ENCODE measurements around the gene GPR176. TPM values are rescaled to one million over a fixed set of nuclear protein-coding genes. Genes with fewer than 3 reads are reported as not detected.

Gene GPR176
- total RNA-seq, 4 donors from 2014 or later: 1.7 to 8.4 (median 5.4) TPM

DNA sequence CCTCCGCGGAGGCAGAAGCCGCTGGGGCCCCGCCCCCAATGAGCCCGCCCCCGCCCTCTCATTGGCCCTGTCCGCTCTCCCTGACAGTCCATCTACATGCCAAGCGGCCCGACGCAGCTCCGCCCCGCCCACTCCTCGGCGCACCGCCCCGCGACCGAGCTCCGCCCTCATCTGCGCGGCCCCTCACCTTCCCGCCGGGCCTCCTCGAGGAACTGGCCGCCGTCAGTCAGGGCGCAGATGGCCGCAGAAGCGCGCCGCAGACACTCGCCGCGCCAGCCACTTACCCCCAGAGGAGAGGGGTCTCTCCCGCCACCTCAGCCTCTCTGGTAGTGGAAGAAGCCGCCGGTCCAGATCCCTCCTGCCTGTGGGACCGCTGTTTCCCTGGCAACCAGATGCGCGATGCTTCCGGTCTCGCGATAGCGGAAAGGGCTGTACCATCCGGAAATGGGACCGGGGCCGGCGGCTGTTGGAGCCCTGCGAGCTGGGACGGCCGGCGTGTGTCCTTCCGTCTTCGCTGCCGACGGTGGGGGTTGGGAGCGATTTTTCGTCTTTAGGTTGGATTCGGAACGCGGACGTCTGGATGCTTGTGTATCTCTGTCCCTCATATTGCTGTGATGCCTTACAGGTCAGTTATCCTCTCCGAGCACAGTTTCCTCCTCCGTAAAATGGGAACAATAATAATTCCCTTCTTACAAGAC is 137.5 kb downstream of the GPR176 start, which contains the start of gene FSIP1:
Gene FSIP1 (minus strand): TSS at position 401 of the 698 bp plus-strand sequence. CDS start 6,317 bp downstream, outside the sequence.
- Histone ChIP-seq H3K9me3 (no peaks in the 10 kb centered on the region), H3K27ac (replicated peaks in 1 of 4) (peak within 1 kb of the TSS; percentile 72 to 90 (median 84)), H3K36me3 (no peaks in the 10 kb centered on the region), H3K27me3 (no peaks in the 10 kb centered on the region), H3K4me1 (peaks cover 13 to 58% (median 49%) of the 10 kb centered on the region in 4 donors), H3K4me3 (peak within 1 kb of the TSS; percentile 68 to 79 (median 76))
- 0% methylated on average over 21 of the region's 64 CpGs for WGBS
- peak; percentile 99 for DNase-seq (ENCODE audit: extremely low spot score)
- TF ChIP-seq, protein P1, sequence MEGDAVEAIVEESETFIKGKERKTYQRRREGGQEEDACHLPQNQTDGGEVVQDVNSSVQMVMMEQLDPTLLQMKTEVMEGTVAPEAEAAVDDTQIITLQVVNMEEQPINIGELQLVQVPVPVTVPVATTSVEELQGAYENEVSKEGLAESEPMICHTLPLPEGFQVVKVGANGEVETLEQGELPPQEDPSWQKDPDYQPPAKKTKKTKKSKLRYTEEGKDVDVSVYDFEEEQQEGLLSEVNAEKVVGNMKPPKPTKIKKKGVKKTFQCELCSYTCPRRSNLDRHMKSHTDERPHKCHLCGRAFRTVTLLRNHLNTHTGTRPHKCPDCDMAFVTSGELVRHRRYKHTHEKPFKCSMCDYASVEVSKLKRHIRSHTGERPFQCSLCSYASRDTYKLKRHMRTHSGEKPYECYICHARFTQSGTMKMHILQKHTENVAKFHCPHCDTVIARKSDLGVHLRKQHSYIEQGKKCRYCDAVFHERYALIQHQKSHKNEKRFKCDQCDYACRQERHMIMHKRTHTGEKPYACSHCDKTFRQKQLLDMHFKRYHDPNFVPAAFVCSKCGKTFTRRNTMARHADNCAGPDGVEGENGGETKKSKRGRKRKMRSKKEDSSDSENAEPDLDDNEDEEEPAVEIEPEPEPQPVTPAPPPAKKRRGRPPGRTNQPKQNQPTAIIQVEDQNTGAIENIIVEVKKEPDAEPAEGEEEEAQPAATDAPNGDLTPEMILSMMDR (IDR thresholded peaks at IDR 0.05): no peak
- TF ChIP-seq POLR2A (IDR thresholded peaks at IDR 0.05; ENCODE audit: low read depth) (no peak), EP300 (IDR thresholded peaks at IDR 0.05) (no peak), POLR2AphosphoS5 (IDR thresholded peaks at IDR 0.05) (peak; percentile 86 to 87)
- intact Hi-C loops (cut with DNase I): no loop called here

DNA sequence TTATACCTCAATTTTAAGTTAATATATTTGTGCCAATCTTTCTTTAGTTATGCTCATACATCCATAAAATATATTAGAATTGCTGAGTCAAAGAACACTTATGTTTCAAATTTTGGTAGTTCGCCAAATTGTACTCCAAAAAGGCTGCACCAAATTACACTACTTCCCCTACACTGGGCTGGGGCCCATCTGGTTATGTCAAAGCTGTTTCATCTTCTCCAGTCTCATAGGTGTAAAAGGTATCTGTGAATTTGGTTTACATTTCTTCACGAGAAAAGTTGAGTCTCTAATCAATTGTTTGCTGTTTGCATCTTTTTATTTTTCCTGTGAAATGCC is 138.1 kb downstream of the GPR176 start:
- TF ChIP-seq POLR2AphosphoS5 (IDR thresholded peaks at IDR 0.05) (no peak), EP300 (IDR thresholded peaks at IDR 0.05) (no peak), POLR2A (IDR thresholded peaks at IDR 0.05; ENCODE audit: low read depth) (no peak)
- TF ChIP-seq, protein P1 (IDR thresholded peaks at IDR 0.05): no peak
- Histone ChIP-seq H3K4me3 (peak overlapping the region; percentile 68 to 79 (median 76)), H3K27me3 (no peaks in the 10 kb centered on the region), H3K9me3 (no peaks in the 10 kb centered on the region), H3K27ac (replicated peaks in 1 of 4) (peak overlapping the region; percentile 72 to 90 (median 84)), H3K36me3 (no peaks in the 10 kb centered on the region), H3K4me1 (peaks cover 13 to 53% (median 45%) of the 10 kb centered on the region in 4 donors)
- no peak for DNase-seq (ENCODE audit: extremely low spot score)
- intact Hi-C loops (cut with DNase I): no loop called here
- 58% methylated on average over 2 of the region's 2 CpGs for WGBS

DNA sequence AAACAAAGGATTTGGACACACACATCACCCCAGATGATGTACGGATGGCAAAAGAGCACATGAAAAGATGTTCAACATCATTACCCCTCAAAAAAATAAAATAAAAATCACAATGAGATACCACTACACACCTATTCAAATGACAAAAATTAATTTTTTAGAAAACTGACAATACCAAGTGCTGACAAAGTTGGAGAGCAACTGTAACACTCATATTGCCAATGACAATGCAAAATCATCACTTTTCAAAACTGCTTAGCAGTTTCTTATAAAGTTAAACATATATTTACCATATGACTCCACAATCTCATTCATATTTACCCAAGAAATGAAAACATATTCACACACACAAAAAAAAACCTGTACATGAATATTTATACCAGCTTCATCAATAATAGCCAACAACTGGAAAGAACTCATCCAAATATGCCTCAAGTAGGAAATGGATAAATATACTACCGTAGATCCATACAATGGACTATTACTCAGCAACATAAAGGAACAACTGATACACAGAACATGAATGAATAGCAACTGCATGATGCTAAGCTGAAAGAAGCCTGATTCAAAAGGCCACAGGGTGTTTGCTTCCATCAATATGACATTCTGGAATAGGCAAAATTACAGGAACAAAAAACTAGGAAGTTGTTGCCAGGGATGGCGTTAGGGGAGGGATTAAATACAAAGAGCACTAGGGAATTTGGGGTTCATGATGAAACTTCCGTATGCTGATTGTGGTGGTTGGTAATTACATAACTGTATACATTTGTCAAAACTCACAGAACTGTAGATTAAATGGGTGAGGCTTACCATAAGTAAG is 138.7 kb downstream of the GPR176 start:
- Histone ChIP-seq H3K27me3 (no peaks in the 10 kb centered on the region), H3K27ac (replicated peaks in 1 of 4) (peak overlapping the region in 3 of 4 donors; percentile 72 to 90 (median 86)), H3K36me3 (no peaks in the 10 kb centered on the region), H3K9me3 (no peaks in the 10 kb centered on the region), H3K4me1 (peaks cover 13 to 47% (median 39%) of the 10 kb centered on the region in 4 donors), H3K4me3 (peak overlapping the region in 1 of 4 donors; percentile 79)
- 88% methylated on average over 4 of the region's 4 CpGs for WGBS
- no peak for TF ChIP-seq POLR2A (IDR thresholded peaks at IDR 0.05; ENCODE audit: low read depth)
- DNase-seq (ENCODE audit: extremely low spot score): no peak
- intact Hi-C loops (cut with DNase I): no loop called here

DNA sequence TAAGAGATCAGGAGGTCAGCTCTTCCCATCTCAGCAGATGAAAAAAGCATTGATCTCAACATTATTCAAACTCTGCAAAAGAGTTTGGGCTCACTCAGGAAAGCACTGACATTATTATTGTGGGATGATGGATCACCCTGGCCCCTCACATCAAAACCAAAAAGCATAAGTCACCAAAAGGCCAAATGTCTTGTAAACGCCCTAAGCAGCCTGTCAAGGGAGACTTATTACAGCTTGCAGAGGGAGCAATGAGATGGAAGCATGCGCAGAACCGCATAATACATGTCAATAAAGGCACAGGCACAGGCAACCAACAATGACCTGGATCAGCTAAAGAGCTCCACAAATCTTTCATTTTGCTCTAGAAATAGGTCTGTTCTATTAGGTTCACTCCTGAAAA is 142.0 kb downstream of the GPR176 start:
- Histone ChIP-seq H3K36me3 (no peaks in the 10 kb centered on the region), H3K27ac (replicated peaks in 1 of 4) (no peak overlapping the region), H3K4me1 (peaks cover 0 to 15% (median 10%) of the 10 kb centered on the region in 4 donors), H3K4me3 (no peak overlapping the region), H3K27me3 (no peaks in the 10 kb centered on the region), H3K9me3 (no peaks in the 10 kb centered on the region)
- intact Hi-C loops (cut with DNase I): no loop called here
- no peak for DNase-seq (ENCODE audit: extremely low spot score)
- WGBS: 41% methylated on average over 3 of the region's 3 CpGs
- no peak for TF ChIP-seq POLR2AphosphoS5 (IDR thresholded peaks at IDR 0.05)
- no peak for TF ChIP-seq POLR2A (IDR thresholded peaks at IDR 0.05; ENCODE audit: low read depth)

DNA sequence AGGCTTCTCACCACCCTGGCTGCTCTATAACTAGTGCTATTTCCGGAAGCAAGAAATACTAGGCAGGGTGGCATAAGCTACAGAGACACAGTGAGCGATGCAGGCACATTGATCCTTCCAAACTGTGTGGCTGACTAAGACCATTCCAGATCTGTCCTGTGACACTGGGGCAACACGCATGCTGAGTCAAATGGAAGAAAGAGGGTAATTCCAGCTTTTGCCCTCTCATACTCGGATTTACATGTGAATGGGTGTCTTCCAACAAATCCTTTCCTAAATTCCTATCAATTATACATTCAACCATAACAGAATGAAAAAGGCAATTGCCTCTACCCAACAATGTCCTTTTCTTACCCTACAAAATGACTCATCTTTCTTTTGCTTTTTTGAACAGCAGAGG is 142.6 kb downstream of the GPR176 start:
- DNase-seq (ENCODE audit: extremely low spot score): no peak
- TF ChIP-seq POLR2AphosphoS5 (IDR thresholded peaks at IDR 0.05): no peak
- no peak for TF ChIP-seq EP300 (IDR thresholded peaks at IDR 0.05)
- TF ChIP-seq, protein P1 (IDR thresholded peaks at IDR 0.05): no peak
- TF ChIP-seq POLR2A (IDR thresholded peaks at IDR 0.05; ENCODE audit: low read depth): no peak
- Histone ChIP-seq H3K4me1 (peaks cover 0 to 15% (median 10%) of the 10 kb centered on the region in 4 donors), H3K9me3 (no peaks in the 10 kb centered on the region), H3K36me3 (no peaks in the 10 kb centered on the region), H3K27ac (replicated peaks in 1 of 4) (no peak overlapping the region), H3K4me3 (no peak overlapping the region), H3K27me3 (no peaks in the 10 kb centered on the region)
- 76% methylated on average over 4 of the region's 4 CpGs for WGBS
- intact Hi-C loops (cut with DNase I): no loop called here
